ENCODE measurements around the gene MDM2. TPM values are rescaled to one million over a fixed set of nuclear protein-coding genes. Genes with fewer than 3 reads are reported as not detected.

The MDM2 gene
- total RNA-seq, 2 donors from 2014 or later = 36.1 to 95.6 TPM

DNA sequence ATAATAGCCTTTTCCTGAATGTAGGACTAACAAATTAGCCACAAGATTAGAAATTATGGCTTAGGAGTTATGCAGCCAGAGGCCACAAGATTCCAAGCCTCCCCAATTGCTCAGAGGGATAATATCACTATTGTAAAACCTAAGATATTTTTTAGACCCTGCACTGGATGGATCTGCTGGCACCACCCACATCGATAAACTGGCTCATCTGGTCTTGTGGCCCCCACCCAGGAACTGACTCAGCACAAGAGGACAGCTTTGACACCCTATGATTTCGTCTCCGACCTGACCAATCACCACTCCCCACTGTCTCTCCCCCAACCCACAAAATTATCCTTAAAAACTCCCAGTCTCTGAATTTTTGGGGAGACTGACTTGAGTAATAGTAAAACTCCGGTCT, 70.3 kb downstream of the MDM2 start:
- intact Hi-C loops (cut with DNase I) = no loop called here

DNA sequence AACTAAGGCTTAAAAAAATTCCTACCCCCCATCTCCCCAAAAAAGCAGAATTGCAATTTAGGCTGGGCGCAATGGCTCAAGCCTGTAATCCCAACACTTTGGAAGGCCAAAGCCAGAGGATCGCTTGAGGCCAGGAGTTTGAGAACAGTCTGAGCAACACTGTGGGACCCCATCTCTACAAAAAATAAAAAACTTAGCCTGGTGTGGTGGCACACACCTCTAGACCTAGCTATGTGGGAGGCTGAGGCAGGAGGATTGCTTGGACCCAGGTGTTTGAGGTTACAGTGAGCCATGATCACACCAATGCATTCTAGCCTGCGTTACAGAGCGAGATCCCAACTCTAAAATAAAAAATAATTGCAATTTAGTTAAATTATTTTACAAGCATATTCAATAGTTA, 70.9 kb downstream of the MDM2 start:
- H3K36me3 ChIP-seq = no peaks in the 10 kb centered on the region
- H3K4me3 ChIP-seq = no peak overlapping the region
- intact Hi-C loops (cut with DNase I) = no loop called here
- DNase-seq (ENCODE audit: low spot score) = no peak
- H3K27me3 ChIP-seq (replicated peaks; ENCODE audit: insufficient read depth) = no peaks in the 10 kb centered on the region
- TF ChIP-seq, protein P1, sequence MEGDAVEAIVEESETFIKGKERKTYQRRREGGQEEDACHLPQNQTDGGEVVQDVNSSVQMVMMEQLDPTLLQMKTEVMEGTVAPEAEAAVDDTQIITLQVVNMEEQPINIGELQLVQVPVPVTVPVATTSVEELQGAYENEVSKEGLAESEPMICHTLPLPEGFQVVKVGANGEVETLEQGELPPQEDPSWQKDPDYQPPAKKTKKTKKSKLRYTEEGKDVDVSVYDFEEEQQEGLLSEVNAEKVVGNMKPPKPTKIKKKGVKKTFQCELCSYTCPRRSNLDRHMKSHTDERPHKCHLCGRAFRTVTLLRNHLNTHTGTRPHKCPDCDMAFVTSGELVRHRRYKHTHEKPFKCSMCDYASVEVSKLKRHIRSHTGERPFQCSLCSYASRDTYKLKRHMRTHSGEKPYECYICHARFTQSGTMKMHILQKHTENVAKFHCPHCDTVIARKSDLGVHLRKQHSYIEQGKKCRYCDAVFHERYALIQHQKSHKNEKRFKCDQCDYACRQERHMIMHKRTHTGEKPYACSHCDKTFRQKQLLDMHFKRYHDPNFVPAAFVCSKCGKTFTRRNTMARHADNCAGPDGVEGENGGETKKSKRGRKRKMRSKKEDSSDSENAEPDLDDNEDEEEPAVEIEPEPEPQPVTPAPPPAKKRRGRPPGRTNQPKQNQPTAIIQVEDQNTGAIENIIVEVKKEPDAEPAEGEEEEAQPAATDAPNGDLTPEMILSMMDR (IDR thresholded peaks at IDR 0.05) = no peak
- TF ChIP-seq POLR2A (IDR thresholded peaks at IDR 0.05) = no peak
- no peak for TF ChIP-seq POLR2AphosphoS5 (IDR thresholded peaks at IDR 0.05)
- 95% methylated on average over 4 of the region's 4 CpGs for WGBS
- H3K9me3 ChIP-seq = no peaks in the 10 kb centered on the region
- no peak overlapping the region for H3K27ac ChIP-seq
- no peaks in the 10 kb centered on the region for H3K4me1 ChIP-seq (replicated peaks)

More for the DNA sequence above, 70.3 kb downstream of the MDM2 start:
- Histone ChIP-seq H3K9me3 (no peaks in the 10 kb centered on the region), H3K27ac (no peak overlapping the region), H3K4me1 (replicated peaks) (no peaks in the 10 kb centered on the region), H3K4me3 (no peak overlapping the region), H3K27me3 (replicated peaks; ENCODE audit: insufficient read depth) (no peaks in the 10 kb centered on the region), H3K36me3 (no peaks in the 10 kb centered on the region)
- WGBS = 98% methylated on average over 4 of the region's 4 CpGs
- DNase-seq (ENCODE audit: low spot score) = no peak
- no peak for TF ChIP-seq POLR2A (IDR thresholded peaks at IDR 0.05)
- no peak for TF ChIP-seq POLR2AphosphoS5 (IDR thresholded peaks at IDR 0.05)
- TF ChIP-seq, protein P1 (IDR thresholded peaks at IDR 0.05) = no peak

DNA sequence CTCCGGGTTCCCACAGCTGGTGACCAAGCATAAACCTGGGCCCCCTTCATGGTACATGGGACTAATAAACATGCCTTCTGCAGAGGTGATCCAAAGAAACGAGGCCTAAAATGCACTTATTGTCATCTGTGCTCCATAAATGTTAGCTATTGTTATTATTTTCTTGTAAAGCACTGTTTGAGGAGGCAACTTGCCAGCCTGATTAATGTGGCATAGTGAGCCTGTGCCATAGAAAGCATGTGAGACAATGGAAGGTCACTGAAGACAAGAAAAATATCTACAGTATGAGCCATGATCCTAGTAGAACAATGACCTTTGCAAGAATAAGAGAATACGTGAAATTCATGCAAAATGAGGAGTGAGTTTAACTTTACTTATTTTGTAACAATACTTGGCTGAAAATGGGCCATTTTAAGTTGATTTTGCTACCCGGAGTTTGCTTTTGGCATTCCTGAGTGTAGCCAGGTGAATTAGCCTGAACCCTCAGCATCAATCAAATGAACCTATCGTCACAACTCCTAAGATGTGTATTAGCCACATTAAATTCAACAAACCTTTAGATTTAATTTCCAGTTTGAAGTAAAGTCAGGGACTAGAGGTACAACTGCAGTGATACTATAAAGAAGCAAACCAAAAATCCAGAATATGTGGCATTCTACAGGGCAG, 72.8 kb downstream of the MDM2 start:
- Histone ChIP-seq H3K36me3 (no peaks in the 10 kb centered on the region), H3K9me3 (no peaks in the 10 kb centered on the region), H3K27ac (no peak overlapping the region), H3K4me3 (no peak overlapping the region), H3K27me3 (replicated peaks; ENCODE audit: insufficient read depth) (no peaks in the 10 kb centered on the region), H3K4me1 (replicated peaks) (no peaks in the 10 kb centered on the region)
- intact Hi-C loops (cut with DNase I) = no loop called here
- WGBS = 47% methylated on average over 5 of the region's 5 CpGs
- no peak for TF ChIP-seq POLR2AphosphoS5 (IDR thresholded peaks at IDR 0.05)
- TF ChIP-seq POLR2A (IDR thresholded peaks at IDR 0.05) = no peak
- TF ChIP-seq, protein P1 (IDR thresholded peaks at IDR 0.05) = no peak
- peak; percentile 17 for DNase-seq (ENCODE audit: low spot score)

DNA sequence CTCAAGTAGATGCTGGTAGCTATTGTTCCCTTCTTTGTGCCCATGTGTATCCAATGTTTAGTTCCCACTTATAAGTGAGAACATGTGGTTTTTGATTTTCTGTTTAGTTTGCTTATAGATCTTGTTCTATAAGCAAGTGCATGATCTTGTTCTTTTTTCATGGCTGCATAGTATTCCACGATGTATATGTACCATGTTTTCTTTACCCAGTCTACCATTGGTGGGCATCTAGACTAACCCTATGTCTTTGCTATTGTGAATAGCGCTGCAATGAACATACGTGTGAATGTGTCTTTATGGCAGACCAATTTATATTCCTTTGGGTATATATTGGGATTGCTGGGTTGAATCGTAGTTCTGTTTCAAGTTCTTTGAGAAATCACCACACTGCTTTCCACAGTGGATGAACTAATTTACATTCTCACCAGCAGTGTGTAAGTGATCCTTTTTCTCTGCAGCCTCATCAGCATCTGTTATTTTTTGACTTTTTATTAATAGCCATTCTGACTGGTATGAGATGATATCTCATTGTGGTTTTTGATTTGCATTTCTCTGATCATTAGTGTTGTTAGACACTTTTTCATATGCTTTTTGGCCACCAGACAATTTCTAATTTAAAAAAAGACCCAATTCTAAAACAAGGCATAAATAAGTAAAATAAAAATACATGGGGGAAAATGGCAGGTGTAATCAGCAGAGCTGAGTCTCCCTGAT, 74.4 kb downstream of the MDM2 start:
- intact Hi-C loops (cut with DNase I) = no loop called here
- TF ChIP-seq POLR2A (IDR thresholded peaks at IDR 0.05) = no peak
- TF ChIP-seq, protein P1 (IDR thresholded peaks at IDR 0.05) = no peak
- TF ChIP-seq POLR2AphosphoS5 (IDR thresholded peaks at IDR 0.05) = no peak
- WGBS = over 99% methylated on average over 4 of the region's 4 CpGs
- no peak overlapping the region for H3K27ac ChIP-seq
- DNase-seq (ENCODE audit: low spot score) = no peak
- no peaks in the 10 kb centered on the region for H3K4me1 ChIP-seq (replicated peaks)
- H3K27me3 ChIP-seq (replicated peaks; ENCODE audit: insufficient read depth) = no peaks in the 10 kb centered on the region
- no peak overlapping the region for H3K4me3 ChIP-seq
- no peaks in the 10 kb centered on the region for H3K36me3 ChIP-seq
- no peaks in the 10 kb centered on the region for H3K9me3 ChIP-seq

DNA sequence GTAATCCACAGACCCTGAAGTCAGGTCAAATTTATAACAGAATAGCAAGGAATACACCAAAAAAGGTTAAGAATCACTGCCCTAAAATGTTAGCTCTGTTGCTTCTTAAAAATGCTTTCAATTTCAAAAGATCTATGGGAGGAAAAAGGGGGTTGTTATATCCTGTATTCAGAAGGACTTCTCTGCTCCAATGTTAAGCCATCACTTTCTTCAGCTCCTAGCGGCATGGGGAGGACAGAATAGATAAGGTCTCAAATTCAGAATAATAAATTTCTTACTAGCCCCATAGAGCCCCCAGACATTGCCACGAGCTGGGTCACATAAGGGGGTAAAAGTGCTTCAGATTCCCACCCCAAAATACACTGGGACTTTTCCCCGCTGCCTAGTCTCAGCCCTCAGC, 75.2 kb downstream of the MDM2 start:
- H3K27me3 ChIP-seq (replicated peaks; ENCODE audit: insufficient read depth) = no peaks in the 10 kb centered on the region
- TF ChIP-seq POLR2A (IDR thresholded peaks at IDR 0.05) (no peak), POLR2AphosphoS5 (IDR thresholded peaks at IDR 0.05) (no peak)
- TF ChIP-seq, protein P1 (IDR thresholded peaks at IDR 0.05) = no peak
- H3K4me1 ChIP-seq (replicated peaks) = no peaks in the 10 kb centered on the region
- WGBS = 91% methylated on average over 3 of the region's 3 CpGs
- no peaks in the 10 kb centered on the region for H3K9me3 ChIP-seq
- no peak overlapping the region for H3K4me3 ChIP-seq
- DNase-seq (ENCODE audit: low spot score) = no peak
- H3K27ac ChIP-seq = no peak overlapping the region
- H3K36me3 ChIP-seq = no peaks in the 10 kb centered on the region
- intact Hi-C loops (cut with DNase I) = no loop called here
